Activated CD4-positive, CD25-positive, alpha-beta regulatory T cell treated with anti-CD3 and anti-CD28 coated beads, Interleukin-2, amount 50 U/mL, for 72 hours (primary cell): ENCODE results near the gene DHFR.
"Not testable (repeated sequence)": the region's sequence is repeated elsewhere in the genome, so short reads cannot be mapped to it uniquely, and the experiment has no call there.

ENCODE experiments used
- DNase-seq: peaks from one replicate; pipeline ENCODE4 v3.0.0; 2021

Gene DHFR

GRCh38 chr5:80654391-80655230, at the start of gene DHFR, which contains the start of gene MSH3:
TSS of gene DHFR (minus strand) at chr5:80654983. CDS start at chr5:80654489, 494 bp downstream.
TSS of gene MSH3 (plus strand) at chr5:80654652. CDS start at chr5:80654728, 76 bp downstream.
- DNase-seq: peak; percentile 88

- DNase-seq: no peak
Observed at GRCh38 chr5:80704221-80704620, 49.4 kb upstream of the DHFR start.

GRCh38 chr5:80703747-80704146, 49.0 kb upstream of the DHFR start:
- DNase-seq: no peak

GRCh38 chr5:80703291-80703690, 48.5 kb upstream of the DHFR start:
- no peak for DNase-seq

GRCh38 chr5:80701597-80701996, 46.8 kb upstream of the DHFR start:
- no peak for DNase-seq

GRCh38 chr5:80698369-80698768, 43.6 kb upstream of the DHFR start:
- no peak for DNase-seq

GRCh38 chr5:80697100-80697499, 42.3 kb upstream of the DHFR start:
- DNase-seq: no peak

- DNase-seq: no peak
Observed at GRCh38 chr5:80696450-80696849, 41.7 kb upstream of the DHFR start.

GRCh38 chr5:80695666-80696065, 40.9 kb upstream of the DHFR start:
- no peak for DNase-seq

GRCh38 chr5:80689627-80690026, 34.8 kb upstream of the DHFR start:
- no peak for DNase-seq

- no peak for DNase-seq
Observed at GRCh38 chr5:80688648-80689420, 34.1 kb upstream of the DHFR start.

GRCh38 chr5:80686757-80687156, 32.0 kb upstream of the DHFR start:
- no peak for DNase-seq

GRCh38 chr5:80676706-80677105, 21.9 kb upstream of the DHFR start:
- DNase-seq: no peak

- peak; percentile 62 for DNase-seq
Observed at GRCh38 chr5:80672140-80672736, 17.5 kb upstream of the DHFR start.

- no peak for DNase-seq
Observed at GRCh38 chr5:80668016-80668969, 13.5 kb upstream of the DHFR start.

GRCh38 chr5:80667384-80667783, 12.6 kb upstream of the DHFR start:
- no peak for DNase-seq

GRCh38 chr5:80665057-80665456, 10.3 kb upstream of the DHFR start:
- DNase-seq: no peak

GRCh38 chr5:80662108-80662507, 7.3 kb upstream of the DHFR start:
- DNase-seq: no peak

GRCh38 chr5:80660661-80661060, 5.9 kb upstream of the DHFR start:
- DNase-seq: not testable (repeated sequence)

GRCh38 chr5:80659106-80659505, 4.3 kb upstream of the DHFR start:
- no peak for DNase-seq

- DNase-seq: no peak
Observed at GRCh38 chr5:80656425-80656824, 1.6 kb upstream of the DHFR start.

- DNase-seq: no peak
Observed at GRCh38 chr5:80655231-80655774, 520 bp upstream of the DHFR start.
